ENCODE data around the gene SMARCA2.

DNA sequence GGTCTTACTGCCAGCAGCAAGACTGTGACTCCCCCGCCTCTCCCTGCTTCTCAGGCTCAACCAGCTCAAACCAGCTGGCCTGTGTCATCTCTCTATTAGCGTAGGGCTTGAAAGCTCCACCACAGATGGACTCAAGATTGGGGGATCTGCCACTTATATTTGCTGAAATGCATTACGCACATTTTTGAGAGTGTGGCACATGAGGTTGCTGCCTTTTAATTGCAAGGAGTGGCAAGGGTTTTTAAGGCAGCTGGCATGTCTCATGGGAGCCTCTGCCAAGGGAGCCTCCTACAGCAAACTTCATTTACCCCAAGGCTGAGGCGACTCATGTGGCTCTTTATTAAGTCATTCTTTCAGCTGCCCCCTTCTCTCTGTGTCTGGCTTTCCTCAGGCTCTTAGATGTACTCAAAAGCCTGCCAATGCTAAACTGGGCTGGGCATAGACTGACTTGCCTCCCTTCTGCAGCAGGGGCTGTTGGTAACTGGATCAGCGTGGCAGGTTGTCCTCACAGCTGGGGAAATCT is 219.3 kb downstream of the SMARCA2 start:
- no peak for TF ChIP-seq POLR2A (IDR thresholded peaks at IDR 0.05)
- TF ChIP-seq, protein P1, sequence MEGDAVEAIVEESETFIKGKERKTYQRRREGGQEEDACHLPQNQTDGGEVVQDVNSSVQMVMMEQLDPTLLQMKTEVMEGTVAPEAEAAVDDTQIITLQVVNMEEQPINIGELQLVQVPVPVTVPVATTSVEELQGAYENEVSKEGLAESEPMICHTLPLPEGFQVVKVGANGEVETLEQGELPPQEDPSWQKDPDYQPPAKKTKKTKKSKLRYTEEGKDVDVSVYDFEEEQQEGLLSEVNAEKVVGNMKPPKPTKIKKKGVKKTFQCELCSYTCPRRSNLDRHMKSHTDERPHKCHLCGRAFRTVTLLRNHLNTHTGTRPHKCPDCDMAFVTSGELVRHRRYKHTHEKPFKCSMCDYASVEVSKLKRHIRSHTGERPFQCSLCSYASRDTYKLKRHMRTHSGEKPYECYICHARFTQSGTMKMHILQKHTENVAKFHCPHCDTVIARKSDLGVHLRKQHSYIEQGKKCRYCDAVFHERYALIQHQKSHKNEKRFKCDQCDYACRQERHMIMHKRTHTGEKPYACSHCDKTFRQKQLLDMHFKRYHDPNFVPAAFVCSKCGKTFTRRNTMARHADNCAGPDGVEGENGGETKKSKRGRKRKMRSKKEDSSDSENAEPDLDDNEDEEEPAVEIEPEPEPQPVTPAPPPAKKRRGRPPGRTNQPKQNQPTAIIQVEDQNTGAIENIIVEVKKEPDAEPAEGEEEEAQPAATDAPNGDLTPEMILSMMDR (IDR thresholded peaks at IDR 0.05), result no peak

Data from testis (tissue), 2 donors.